ENCODE results near the gene PLK3.

The PLK3 gene

GRCh38 chr1:44783697-44784093 lies 16.5 kb upstream of the PLK3 start:
- no peak overlapping the region for H3K27ac ChIP-seq (ENCODE audit: low read length)
- peaks cover 26% of the 10 kb centered on the region for H3F3A ChIP-seq (ENCODE audit: insufficient read depth, low read length)
- no peaks in the 10 kb centered on the region for H3K9me2 ChIP-seq (replicated peaks; ENCODE audit: insufficient read depth, low read length)
- H2AFZ ChIP-seq (ENCODE audit: low read length), result no peak overlapping the region
- no peak overlapping the region for H3K4me3 ChIP-seq (ENCODE audit: low read length)
- no peaks in the 10 kb centered on the region for H3K27me3 ChIP-seq (replicated peaks; ENCODE audit: insufficient read depth, low read length)
- no peak for DNase-seq
- no peak overlapping the region for H3K4me2 ChIP-seq (ENCODE audit: low read depth, low read length)
- H3K4me1 ChIP-seq (ENCODE audit: low read length), result peaks cover 8% of the 10 kb centered on the region; the same call in 1 of the 2 replicates
- peaks cover 2% of the 10 kb centered on the region for H3K36me3 ChIP-seq (replicated peaks; ENCODE audit: insufficient read depth, low read length)
- TF ChIP-seq EZH2 (optimal IDR thresholded peaks at IDR 0.05; ENCODE audit: low read depth, low read length), result no peak
- no peak for TF ChIP-seq CTCF (IDR thresholded peaks at IDR 0.05; ENCODE audit: low read length)
- no peak for TF ChIP-seq EZH2phosphoT487 (IDR thresholded peaks at IDR 0.05; ENCODE audit: low read length)
- H4K20me1 ChIP-seq (ENCODE audit: insufficient read depth, low read length), result peaks cover 1% of the 10 kb centered on the region; the same call in 1 of the 2 replicates
- H3K9me3 ChIP-seq (replicated peaks; ENCODE audit: insufficient read depth, low read length), result no peaks in the 10 kb centered on the region
- no peak overlapping the region for H3K9ac ChIP-seq (ENCODE audit: low read length)
- H3K79me2 ChIP-seq (ENCODE audit: low read length), result peaks cover 1% of the 10 kb centered on the region

- H3K4me2 ChIP-seq (ENCODE audit: low read depth, low read length), result no peak overlapping the region
- no peaks in the 10 kb centered on the region for H3K9me2 ChIP-seq (replicated peaks; ENCODE audit: insufficient read depth, low read length)
- no peaks in the 10 kb centered on the region for H3K27me3 ChIP-seq (replicated peaks; ENCODE audit: insufficient read depth, low read length)
- peaks cover 24% of the 10 kb centered on the region for H3F3A ChIP-seq (ENCODE audit: insufficient read depth, low read length)
- DNase-seq, result no peak
- no peaks in the 10 kb centered on the region for H3K9me3 ChIP-seq (replicated peaks; ENCODE audit: insufficient read depth, low read length)
- H3K79me2 ChIP-seq (ENCODE audit: low read length), result no peaks in the 10 kb centered on the region
- TF ChIP-seq EZH2phosphoT487 (IDR thresholded peaks at IDR 0.05; ENCODE audit: low read length), result no peak
- TF ChIP-seq EZH2 (optimal IDR thresholded peaks at IDR 0.05; ENCODE audit: low read depth, low read length), result no peak
- no peak for TF ChIP-seq CTCF (IDR thresholded peaks at IDR 0.05; ENCODE audit: low read length)
- H3K4me3 ChIP-seq (ENCODE audit: low read length), result no peak overlapping the region
- no peaks in the 10 kb centered on the region for H4K20me1 ChIP-seq (ENCODE audit: insufficient read depth, low read length)
- H3K27ac ChIP-seq (ENCODE audit: low read length), result no peak overlapping the region
- no peak overlapping the region for H2AFZ ChIP-seq (ENCODE audit: low read length)
- H3K36me3 ChIP-seq (replicated peaks; ENCODE audit: insufficient read depth, low read length), result no peaks in the 10 kb centered on the region
- no peak overlapping the region for H3K9ac ChIP-seq (ENCODE audit: low read length)
- H3K4me1 ChIP-seq (ENCODE audit: low read length), result peaks cover 8% of the 10 kb centered on the region; the same call in 1 of the 2 replicates
Measured at GRCh38 chr1:44784094-44785028, 15.8 kb upstream of the PLK3 start.

GRCh38 chr1:44785029-44785380 lies 15.2 kb upstream of the PLK3 start:
- H3K9ac ChIP-seq (ENCODE audit: low read length), result no peak overlapping the region
- no peak for DNase-seq
- no peak for TF ChIP-seq EZH2 (optimal IDR thresholded peaks at IDR 0.05; ENCODE audit: low read depth, low read length)
- TF ChIP-seq CTCF (IDR thresholded peaks at IDR 0.05; ENCODE audit: low read length), result no peak
- TF ChIP-seq EZH2phosphoT487 (IDR thresholded peaks at IDR 0.05; ENCODE audit: low read length), result no peak
- H3K4me3 ChIP-seq (ENCODE audit: low read length), result no peak overlapping the region
- no peak overlapping the region for H3K27ac ChIP-seq (ENCODE audit: low read length)
- no peaks in the 10 kb centered on the region for H4K20me1 ChIP-seq (ENCODE audit: insufficient read depth, low read length)
- H3F3A ChIP-seq (ENCODE audit: insufficient read depth, low read length), result peaks cover 23% of the 10 kb centered on the region
- no peaks in the 10 kb centered on the region for H3K9me2 ChIP-seq (replicated peaks; ENCODE audit: insufficient read depth, low read length)
- no peaks in the 10 kb centered on the region for H3K79me2 ChIP-seq (ENCODE audit: low read length)
- H3K36me3 ChIP-seq (replicated peaks; ENCODE audit: insufficient read depth, low read length), result no peaks in the 10 kb centered on the region
- peaks cover 8% of the 10 kb centered on the region; the same call in 1 of the 2 replicates for H3K4me1 ChIP-seq (ENCODE audit: low read length)
- no peak overlapping the region for H3K4me2 ChIP-seq (ENCODE audit: low read depth, low read length)
- no peaks in the 10 kb centered on the region for H3K27me3 ChIP-seq (replicated peaks; ENCODE audit: insufficient read depth, low read length)
- H2AFZ ChIP-seq (ENCODE audit: low read length), result no peak overlapping the region
- no peaks in the 10 kb centered on the region for H3K9me3 ChIP-seq (replicated peaks; ENCODE audit: insufficient read depth, low read length)

Data from MM.1S (cell line).